Retinal pigment epithelial cell (primary cell): ENCODE results near the gene NXN.
"Not testable (repeated sequence)": the region's sequence is repeated elsewhere in the genome, so short reads cannot be mapped to it uniquely, and the experiment has no call there.

Experiments used
- DNase-seq: peaks from one replicate; pipeline ENCODE4 v3.0.0-alpha.2; 2010; ENCODE audit warnings: low read depth
- H3K4me3 ChIP-seq: 2 replicates; pipeline ENCODE4 v1.5.1; 2011; ENCODE audit warnings: mild to moderate bottlenecking, low read length, control low read depth, moderate library complexity
- CTCF ChIP-seq: conservative IDR thresholded peaks from 2 replicates; pipeline ENCODE4 v1.5.1; 2011; ENCODE audit warnings: low read depth, low read length, control low read depth, inconsistent platforms

The NXN gene

GRCh38 chr17:962166-962565, 17.4 kb downstream of the NXN start:
- DNase-seq = no peak
- no peak for TF ChIP-seq CTCF

GRCh38 chr17:958712-959451, 20.7 kb downstream of the NXN start:
- DNase-seq = peak; percentile 68
- no peak for TF ChIP-seq CTCF
- H3K4me3 ChIP-seq = no peak overlapping the region

More at GRCh38 chr17:962166-962565, 17.4 kb downstream of the NXN start:
- no peak overlapping the region for H3K4me3 ChIP-seq

- DNase-seq = peak; percentile 82
- H3K4me3 ChIP-seq = peak overlapping the region; percentile 18
- no peak for TF ChIP-seq CTCF
These were observed 21.6 kb downstream of the NXN start for GRCh38 chr17:957856-958421.

- peak; percentile 70 for DNase-seq
- no peak overlapping the region for H3K4me3 ChIP-seq
- TF ChIP-seq CTCF = no peak
These were observed 22.7 kb downstream of the NXN start for GRCh38 chr17:956905-957304.

GRCh38 chr17:954431-955164, 25.0 kb downstream of the NXN start:
- no peak for TF ChIP-seq CTCF
- H3K4me3 ChIP-seq = no peak overlapping the region
- DNase-seq = peak; percentile 95

GRCh38 chr17:953767-954166, 25.8 kb downstream of the NXN start:
- no peak overlapping the region for H3K4me3 ChIP-seq
- no peak for TF ChIP-seq CTCF
- no peak for DNase-seq

GRCh38 chr17:952592-952991, 27.0 kb downstream of the NXN start:
- not testable (repeated sequence) for DNase-seq, H3K4me3 ChIP-seq
